NOMO-1 treated with dmso at 0.1 percent for 144 hours (cell line): Measurements from ENCODE around the gene NINJ1.
"Not testable (repeated sequence)": the region's sequence is repeated elsewhere in the genome, so short reads cannot be mapped to it uniquely, and the experiment has no call there.

Experiments
- DNase-seq: peaks from one replicate; lab custom pipeline; 2025; ENCODE audit not compliant: unreplicated experiment; lab: John Stamatoyannopoulos, UW

The NINJ1 gene

DNA sequence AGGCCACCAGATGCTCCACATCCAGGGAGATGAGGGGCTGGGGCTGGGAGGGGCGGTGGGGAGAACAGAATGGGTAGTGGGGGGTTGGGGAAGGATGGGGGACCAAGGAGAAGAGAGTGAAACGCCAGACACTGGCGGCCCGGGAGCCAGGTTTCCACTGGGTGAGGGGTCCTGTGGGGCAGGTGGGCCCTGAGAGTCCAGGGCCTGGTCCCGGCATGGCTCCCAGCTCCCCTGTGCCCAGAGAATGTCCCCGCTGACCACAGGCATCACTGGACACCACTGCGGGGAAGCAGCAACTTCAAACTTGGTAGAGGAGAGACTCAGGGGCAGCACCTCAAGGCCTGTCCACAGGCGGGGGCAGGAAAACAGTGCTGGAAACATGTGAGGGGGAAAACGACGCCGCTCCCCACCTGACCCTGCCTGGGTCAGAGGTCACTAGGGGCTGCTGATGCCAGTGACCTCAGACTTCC lies 13.2 kb downstream of the NINJ1 start:
- no peak for DNase-seq

DNA sequence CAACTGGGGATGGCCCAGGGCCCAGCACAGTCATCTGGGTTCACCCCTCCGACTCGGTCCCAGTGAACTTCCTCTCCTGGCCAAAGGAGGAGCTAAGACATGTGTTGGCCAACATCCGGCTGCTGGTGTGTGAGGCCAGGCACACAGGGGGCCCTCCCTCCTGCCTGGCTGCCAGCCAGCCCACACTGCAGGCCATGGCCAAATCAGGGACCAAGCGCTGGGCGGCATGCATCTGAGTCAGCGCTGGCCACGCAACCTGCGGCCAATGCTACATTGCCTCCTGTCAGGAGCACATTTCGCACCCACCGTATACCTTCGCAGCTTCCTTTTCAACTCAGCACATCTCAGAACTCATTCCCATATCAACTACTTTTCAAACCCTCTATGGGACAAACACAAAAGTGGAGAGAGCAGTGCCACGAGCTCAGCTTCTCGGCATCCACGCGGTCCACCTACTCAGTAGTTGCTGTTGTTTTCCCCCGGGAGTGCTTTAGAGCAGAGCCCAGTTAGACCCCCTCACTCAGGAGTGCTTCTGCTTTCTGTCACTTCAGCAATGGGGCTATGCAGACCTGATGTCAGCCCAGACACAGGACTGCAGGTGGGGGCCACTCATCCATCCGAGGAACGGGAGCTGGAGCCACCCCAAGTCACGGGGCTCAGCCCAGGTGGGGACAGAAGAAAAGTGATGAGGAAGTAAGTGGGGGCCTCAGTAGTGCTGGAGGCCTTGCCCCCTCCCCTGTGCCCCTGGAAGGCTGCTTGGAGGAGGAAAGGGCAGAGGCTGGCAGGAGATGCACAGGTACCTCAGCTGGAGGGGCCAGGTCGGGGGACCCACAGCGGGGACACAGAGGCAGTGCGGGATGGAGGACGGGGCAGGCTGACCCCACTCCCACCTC lies 13.9 kb downstream of the NINJ1 start:
- peak; percentile 97 for DNase-seq

DNA sequence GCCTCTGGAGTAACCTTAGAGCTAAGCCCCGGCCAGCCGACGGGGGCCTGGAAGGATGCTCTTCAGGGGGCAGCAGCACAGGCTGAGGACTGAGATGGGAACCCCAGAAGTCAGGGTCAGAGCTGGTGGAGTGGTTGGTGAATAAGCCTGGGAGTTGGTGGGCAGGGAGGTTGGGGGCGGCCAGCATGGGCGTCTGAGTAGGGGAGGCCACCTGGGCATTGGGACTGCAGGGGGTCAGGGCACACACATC lies 14.4 kb downstream of the NINJ1 start:
- DNase-seq: no peak

DNA sequence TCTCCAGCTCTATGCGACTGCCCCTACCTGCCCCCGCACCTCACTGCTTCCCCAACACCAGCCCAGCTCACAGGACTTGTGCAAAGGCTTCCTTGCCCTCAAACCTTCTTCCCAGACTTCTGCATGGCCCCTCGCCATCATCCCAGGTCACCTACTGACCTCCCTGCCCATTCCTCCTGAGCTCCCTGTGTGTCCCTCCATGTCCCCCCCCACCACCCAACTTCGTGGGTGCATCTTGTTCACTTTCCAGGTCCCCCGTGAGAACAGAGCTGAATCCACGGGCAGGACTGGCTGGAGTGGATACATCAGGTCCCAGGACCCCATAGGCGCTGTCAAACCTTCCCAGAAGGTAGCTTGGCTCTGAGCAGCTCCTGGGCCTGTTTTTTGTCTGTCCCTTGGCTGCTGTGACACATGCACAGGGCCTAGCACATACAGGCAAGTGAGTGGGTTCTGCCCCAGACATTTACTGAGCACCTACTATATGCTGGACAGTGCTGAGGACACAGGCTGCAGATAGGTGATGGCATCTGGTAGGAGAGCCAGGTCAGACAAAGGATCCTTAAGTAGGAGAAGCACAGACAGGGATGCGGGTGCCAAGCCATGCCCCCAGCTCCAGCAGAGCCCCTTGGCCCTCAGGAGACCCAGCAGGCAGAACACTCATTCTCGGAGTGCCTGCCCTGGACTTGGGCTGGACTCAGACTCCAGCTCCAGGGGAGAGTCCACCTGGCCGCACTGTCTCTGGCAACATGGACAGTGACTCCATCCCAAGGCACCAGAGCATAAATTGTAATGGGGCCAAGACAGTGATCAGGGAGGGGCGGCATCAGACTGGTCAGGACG lies 15.0 kb downstream of the NINJ1 start:
- no peak for DNase-seq

DNA sequence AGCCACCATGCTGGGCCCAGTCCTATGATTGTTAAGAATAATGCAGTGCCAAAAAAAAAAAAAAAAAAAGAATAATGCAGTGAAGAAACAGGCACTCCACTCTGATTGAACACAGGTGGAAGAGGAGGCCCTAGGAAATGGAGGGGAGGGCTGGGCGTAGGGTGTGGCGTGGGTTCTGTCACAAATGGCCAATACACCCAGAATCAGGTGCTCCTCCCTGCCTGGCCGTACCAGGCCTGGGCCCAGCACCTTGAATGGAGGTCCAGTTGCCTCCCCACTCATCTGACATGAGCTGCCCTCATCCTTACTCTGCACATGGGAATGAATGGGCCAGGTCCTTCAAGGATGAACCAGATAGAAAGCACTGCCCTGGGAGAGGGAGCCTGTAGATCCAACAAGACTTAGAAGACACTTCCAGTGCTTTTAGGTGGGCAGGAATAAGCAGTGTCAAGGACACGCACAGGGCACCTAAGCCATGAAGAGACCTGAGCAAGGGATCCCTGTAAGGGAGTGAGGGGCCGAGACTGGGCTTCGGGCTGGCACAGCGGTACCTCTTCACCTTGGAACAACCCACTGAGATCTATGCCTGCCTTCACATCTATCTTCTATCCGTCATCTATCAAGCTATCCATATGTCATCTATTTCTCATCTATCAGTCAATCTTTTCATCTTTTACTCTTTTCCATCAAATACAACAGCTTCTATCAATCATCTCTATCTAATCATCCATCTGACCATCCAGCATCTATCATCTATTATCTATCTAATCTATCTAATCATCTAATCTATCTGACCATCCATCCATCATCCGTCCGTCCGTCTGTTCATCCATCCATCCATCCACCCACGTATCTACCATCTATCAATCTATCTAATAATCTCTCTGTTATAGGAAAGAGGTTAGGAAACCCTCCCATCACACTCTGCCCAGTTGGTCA lies 15.9 kb downstream of the NINJ1 start:
- no peak for DNase-seq

GRCh38 chr9:93117521-93117920 lies 16.5 kb downstream of the NINJ1 start:
- DNase-seq: not testable (repeated sequence)

- peak; percentile 67 for DNase-seq
These were observed 17.7 kb downstream of the NINJ1 start for GRCh38 chr9:93116072-93116961.

DNA sequence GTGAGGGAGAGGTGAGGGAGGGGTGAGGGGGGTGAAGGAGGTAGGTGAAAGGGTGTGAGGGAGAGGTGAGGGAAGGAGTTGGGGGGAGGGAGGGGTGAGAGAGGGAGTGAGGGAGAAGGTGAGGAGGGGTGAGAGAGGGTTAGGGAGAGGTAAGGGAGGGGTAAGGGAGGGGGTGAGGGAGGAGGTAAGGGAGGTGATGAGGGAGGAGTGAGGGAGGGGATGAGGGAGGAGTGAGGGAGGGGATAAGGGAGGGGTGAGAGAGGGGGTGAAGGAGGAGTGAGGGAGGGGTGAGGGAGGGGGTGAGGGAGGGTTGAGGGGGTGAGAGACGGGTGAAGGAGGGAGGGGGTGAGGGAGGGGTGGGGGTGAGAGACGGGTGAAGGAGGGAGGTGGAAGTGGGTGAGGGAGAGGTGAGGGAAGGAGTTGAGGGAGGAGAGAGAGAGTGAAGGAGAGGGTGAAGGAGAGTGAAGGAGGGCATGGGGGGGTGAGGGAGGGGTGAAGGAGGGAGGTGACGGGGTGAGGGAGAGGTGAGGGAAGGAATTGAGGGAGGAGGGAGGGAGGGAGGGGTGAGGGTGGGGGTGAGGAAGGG lies 18.5 kb downstream of the NINJ1 start:
- DNase-seq: peak; percentile 67

DNA sequence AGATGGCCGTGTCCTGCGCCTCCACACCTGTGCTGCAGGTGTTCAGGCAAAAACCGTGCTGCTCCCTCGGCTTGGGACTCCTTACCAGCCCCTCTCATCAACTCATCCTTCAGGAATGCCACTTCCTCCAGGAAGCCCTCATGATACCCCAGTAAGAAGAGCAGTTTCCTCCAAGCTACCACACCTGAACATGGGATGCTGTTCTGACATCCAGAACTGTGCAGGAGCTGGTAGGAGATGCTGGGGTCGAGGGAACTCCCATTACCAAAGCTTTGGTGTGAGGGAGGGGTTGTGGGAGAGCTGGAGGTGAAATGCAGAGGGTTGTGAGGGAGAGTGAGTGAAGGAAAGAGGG lies 19.1 kb downstream of the NINJ1 start:
- no peak for DNase-seq

DNA sequence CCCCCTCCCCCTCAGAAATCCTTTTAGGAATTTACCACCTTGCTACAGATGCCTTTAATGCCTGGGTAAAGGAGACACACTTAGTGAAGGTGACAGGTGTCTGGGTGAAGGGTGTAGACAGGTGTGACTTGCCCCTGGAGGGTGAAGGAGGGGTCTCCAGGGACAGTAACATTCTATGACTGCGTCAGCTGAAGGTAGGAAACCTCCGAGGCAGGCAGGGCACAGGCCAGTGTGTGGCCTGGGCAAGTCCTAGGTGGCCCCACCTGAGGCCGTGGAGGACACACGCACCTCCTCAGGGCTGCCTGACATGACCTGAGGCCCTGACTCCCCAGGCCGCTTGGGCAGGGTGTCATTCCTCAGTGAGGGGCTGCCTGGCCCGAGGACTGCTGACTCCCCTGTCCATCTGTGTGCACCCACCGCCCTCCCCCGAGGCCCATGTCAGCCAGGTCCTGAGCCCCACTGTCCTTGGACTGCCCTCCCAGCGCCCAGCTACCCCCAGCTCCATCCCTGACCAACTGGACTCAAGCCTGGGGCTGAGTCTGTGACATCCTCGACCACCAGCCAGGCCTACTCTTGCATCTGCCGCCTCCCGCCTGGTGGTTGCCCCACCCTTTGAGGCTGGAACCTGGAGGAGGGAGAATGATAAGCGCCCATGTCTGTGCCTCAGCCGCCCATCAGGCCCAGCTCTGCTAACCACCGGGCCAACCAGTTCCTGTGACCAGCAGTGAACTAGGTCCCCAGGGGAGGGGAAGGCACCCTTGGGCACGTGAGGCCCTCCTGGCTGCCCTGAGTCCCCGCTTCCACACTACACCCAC lies 19.7 kb downstream of the NINJ1 start:
- DNase-seq: no peak

DNA sequence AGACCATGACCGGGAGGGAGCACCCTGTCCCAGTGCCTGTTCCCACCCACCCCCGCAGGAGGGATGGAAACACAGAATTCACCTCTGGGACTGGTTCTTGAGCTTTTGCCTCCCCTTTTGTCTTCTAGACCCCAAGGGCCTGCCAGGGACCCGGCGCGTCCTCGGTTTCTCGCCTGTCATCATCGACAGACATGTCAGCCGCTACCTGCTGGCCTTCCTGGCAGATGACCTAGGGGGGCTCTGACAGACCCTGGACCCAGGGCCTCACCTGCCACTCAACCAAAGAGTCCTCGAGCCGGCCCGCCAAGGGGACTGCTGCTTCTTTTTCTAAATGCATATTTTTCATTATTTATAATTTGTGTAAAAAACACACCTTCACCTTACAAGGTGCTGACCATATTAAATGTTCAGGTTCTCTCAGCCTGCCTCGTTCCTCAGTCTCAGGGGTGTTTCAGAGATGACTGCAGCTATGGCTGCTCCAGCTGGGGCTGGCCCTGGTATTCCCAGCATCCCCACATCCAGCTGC lies 21.1 kb downstream of the NINJ1 start:
- DNase-seq: no peak

DNA sequence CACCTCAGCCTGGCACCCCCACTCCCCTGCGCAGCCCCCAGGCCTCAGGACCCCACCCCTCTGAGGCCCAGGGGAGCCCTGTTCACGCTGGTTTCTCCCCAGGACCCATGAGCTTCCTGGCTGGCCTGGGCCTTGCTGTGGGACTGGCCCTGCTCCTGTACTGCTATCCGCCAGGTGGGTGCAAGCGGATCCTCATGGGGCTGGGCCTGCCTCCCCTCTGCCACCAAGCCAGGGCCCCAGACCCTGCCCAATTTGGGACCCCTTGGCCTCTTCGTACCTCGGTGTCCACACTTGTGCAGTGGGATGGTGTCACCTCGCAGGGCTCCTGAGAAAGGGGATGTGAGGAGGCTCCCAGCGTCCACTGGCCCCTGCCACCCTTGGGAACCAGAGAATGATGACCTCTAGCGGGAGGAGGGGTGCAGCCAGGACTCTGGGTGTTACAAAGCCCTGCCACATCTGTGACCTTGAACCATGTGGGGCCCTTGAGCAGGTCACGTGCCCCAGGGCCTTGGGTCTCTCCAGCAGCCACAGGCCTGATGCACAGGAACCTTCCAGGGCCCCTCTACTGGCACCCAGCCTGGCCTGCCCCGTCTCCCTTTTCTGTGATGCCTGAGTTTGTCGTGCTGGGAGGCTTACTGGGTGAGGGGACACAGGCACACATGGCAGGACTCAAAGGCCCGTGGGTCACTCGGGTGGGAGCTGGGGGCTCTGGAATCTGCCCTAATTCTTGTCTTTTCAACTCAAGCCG lies 21.8 kb downstream of the NINJ1 start:
- DNase-seq: no peak

GRCh38 chr9:93111371-93112115 lies 22.5 kb downstream of the NINJ1 start:
- DNase-seq: peak; percentile 50

DNA sequence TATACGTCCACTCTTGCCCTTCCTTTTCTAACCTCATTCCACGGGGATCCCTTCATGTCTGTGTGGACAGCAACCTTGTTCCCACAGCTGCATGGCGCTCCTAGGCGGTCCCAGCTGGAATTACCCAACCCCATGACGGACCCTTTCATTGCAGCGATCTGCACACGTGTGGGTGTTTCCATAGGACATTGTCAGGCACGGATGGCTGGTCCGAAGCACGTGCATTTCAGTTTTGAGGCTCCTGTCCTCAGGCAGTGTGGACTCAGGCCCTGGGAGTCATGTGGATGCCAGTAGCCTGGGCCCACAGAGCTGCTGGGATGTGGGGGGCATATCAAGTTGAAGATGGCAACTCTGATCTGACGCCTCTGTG lies 23.1 kb downstream of the NINJ1 start:
- DNase-seq: no peak

- no peak for DNase-seq
These were observed 23.7 kb downstream of the NINJ1 start for GRCh38 chr9:93110311-93110855.

DNA sequence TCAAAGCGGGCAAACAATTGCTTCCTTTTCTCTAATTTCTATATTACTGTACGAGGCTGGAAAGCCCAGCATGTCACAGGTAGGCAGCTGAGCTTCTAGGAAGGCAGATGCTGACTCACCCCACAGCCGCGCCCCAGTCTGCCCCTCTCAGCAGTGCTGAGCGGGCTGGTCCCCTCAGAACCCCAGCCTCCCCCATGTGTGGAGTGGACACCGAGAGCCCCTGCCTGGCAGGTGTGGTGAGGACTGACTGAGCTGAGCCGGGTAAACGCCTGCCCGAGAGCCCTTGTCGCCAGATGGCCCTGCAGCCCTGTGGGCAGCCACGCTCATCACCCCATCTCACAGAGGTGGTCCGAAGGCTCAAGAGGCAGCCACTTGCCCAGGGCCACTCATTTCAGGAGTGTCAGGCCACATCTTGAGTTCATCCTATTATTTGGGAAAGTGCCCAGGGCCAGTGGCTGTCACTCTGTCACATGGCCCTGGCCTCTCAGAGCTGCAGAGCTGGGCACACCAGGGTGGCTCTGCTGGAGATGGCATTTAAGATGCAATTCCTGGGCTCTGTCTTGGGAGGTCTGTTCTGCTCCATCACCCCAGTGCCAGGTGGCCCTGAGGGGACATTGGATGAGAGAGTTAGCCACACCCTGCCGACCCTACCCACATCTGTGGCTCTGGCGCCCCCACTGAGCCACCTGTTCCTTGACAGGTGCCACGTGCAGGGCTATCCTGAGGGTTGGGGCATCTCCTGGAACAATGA lies 25.6 kb downstream of the NINJ1 start:
- no peak for DNase-seq

GRCh38 chr9:93107825-93108161 lies 26.3 kb downstream of the NINJ1 start:
- DNase-seq: no peak
